ENCODE measurements around the gene ARF5. TPM values are rescaled to one million over a fixed set of nuclear protein-coding genes. Genes with fewer than 3 reads are reported as not detected.

ARF5 gene
- total RNA-seq, 1 donor from 2014 or later, result 355 TPM

DNA sequence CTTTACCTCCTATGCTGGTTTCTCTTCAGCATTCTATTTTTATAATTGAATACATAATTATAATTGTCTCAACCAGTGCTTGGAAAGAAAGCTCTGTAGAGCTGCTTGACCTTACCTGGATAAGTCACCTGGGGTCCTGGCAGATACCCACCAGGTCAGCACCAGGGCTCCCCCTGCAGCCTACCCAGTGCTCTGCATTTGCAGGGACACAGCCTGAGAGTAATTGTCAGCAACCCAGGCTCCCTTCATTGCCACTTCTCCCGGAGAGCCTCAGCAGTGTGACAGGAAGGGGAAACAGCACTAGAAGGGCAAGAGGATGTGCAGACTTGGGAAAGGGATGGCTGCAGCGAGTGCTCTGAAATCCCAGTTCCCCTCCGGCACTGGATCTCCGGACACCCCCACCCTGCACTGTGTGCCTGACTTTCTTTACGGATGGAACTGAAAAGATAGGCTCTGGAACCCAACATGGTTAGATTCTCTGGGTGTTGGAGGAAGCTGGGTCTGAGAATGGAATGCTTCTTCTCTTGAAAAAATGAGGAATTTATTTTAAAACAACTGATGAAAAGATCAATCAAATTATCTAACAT, 41.1 kb downstream of the ARF5 start:
- H3K36me3 ChIP-seq (ENCODE audit: control insufficient read depth, insufficient read depth, low read length), result no peaks in the 10 kb centered on the region
- H3K4me3 ChIP-seq (ENCODE audit: low read depth, low read length), result no peak overlapping the region
- DNase-seq (ENCODE audit: low read depth), result no peak
- H3K27me3 ChIP-seq (ENCODE audit: control insufficient read depth, insufficient read depth, low read length), result no peaks in the 10 kb centered on the region
- TF ChIP-seq CTCF (IDR thresholded peaks at IDR 0.05; ENCODE audit: insufficient read depth, low read length, poor library complexity, severe bottlenecking), result peak; percentile 58

DNA sequence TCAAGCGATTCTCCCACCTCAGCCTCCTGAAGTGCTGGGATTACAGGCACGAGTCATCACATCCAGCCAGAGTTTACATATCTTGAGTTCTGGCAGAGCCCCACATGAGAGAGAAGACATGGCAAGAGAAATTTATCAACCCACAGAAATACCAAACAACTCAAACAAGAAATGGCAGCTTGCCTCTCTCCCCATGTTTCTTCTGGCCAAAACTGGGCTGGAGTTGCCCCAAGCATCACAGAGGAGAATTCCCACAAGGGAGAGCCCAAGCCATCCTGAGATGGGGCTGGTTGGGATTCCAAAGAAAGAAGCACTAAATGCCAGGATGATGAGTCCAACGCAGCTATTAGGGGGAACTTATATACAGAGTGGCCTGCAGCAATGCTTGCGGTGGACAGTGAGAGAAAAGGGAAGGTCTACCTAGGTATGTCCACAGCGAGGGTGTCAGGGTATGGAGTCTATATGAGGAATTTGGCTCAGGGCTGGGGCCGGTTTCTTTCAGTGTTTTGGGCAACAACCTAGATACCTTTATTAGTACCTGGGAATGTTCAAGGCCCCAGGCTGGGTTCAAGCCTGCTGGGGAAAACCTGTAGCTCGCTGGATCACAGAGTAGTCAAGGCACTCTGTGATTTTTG, 44.2 kb downstream of the ARF5 start:
- Histone ChIP-seq H3K4me3 (ENCODE audit: low read depth, low read length) (no peak overlapping the region), H3K36me3 (ENCODE audit: control insufficient read depth, insufficient read depth, low read length) (no peaks in the 10 kb centered on the region), H3K27me3 (ENCODE audit: control insufficient read depth, insufficient read depth, low read length) (no peaks in the 10 kb centered on the region)
- DNase-seq (ENCODE audit: low read depth), result no peak
- TF ChIP-seq CTCF (IDR thresholded peaks at IDR 0.05; ENCODE audit: insufficient read depth, low read length, poor library complexity, severe bottlenecking), result no peak

GRCh38 chr7:127635659-127636285, 47.6 kb downstream of the ARF5 start:
- Histone ChIP-seq H3K36me3 (ENCODE audit: control insufficient read depth, insufficient read depth, low read length) (no peaks in the 10 kb centered on the region), H3K27me3 (ENCODE audit: control insufficient read depth, insufficient read depth, low read length) (no peaks in the 10 kb centered on the region), H3K4me3 (ENCODE audit: low read depth, low read length) (no peak overlapping the region)
- no peak for DNase-seq (ENCODE audit: low read depth)
- no peak for TF ChIP-seq CTCF (IDR thresholded peaks at IDR 0.05; ENCODE audit: insufficient read depth, low read length, poor library complexity, severe bottlenecking)

GRCh38 chr7:127638197-127638596, 50.0 kb downstream of the ARF5 start:
- no peak for DNase-seq (ENCODE audit: low read depth)
- no peak for TF ChIP-seq CTCF (IDR thresholded peaks at IDR 0.05; ENCODE audit: insufficient read depth, low read length, poor library complexity, severe bottlenecking)
- Histone ChIP-seq H3K27me3 (ENCODE audit: control insufficient read depth, insufficient read depth, low read length) (no peaks in the 10 kb centered on the region), H3K4me3 (ENCODE audit: low read depth, low read length) (no peak overlapping the region), H3K36me3 (ENCODE audit: control insufficient read depth, insufficient read depth, low read length) (no peaks in the 10 kb centered on the region)

Other genes with a start within 250 kb of the ARF5 start
- 18.3 and 24.2 TPM in 2 replicates for gene ZNF800, start 195.7 kb upstream of the ARF5 start, total RNA-seq
- 35.0 and 42.1 TPM in 2 replicates for gene GCC1, start 2.8 kb upstream of the ARF5 start, total RNA-seq
- gene FSCN3, start 5.3 kb downstream of the ARF5 start, total RNA-seq, result 4.1 and 5.5 TPM in 2 replicates
- not detected in 2 replicates for gene PAX4, start 29.7 kb downstream of the ARF5 start, total RNA-seq
- 234 and 257 TPM in 2 replicates for gene SND1, start 63.8 kb downstream of the ARF5 start, total RNA-seq

Data from kidney epithelial cell (primary cell).